Measurements from ENCODE around the gene AZIN2.
A peak's percentile ranks its signal among the peaks of the same experiment; 100 is the strongest.
"Not testable (repeated sequence)": the region's sequence is repeated elsewhere in the genome, so short reads cannot be mapped to it uniquely, and the experiment has no call there.

Gene AZIN2

GRCh38 chr1:33080885-33081553 lies at the start of gene AZIN2:
Gene AZIN2, plus strand, starts transcription at chr1:33081153. Its CDS starts 1,097 bp downstream, at chr1:33082250.
- DNase-seq (ENCODE audit: low read depth, low spot score): peak; percentile 85

GRCh38 chr1:33031506-33031905 lies 49.4 kb upstream of the AZIN2 start:
- DNase-seq (ENCODE audit: low read depth, low spot score): no peak

- no peak for DNase-seq (ENCODE audit: low read depth, low spot score)
Observed at GRCh38 chr1:33032126-33032869, 48.7 kb upstream of the AZIN2 start.

- no peak for DNase-seq (ENCODE audit: low read depth, low spot score)
Observed at GRCh38 chr1:33036051-33036525, 44.9 kb upstream of the AZIN2 start.

GRCh38 chr1:33036526-33037503 lies 44.1 kb upstream of the AZIN2 start, which contains the start of gene AK2:
Gene AK2, minus strand, starts transcription at chr1:33036883. Its CDS starts 55 bp downstream, at chr1:33036828.
- DNase-seq (ENCODE audit: low read depth, low spot score): peak; percentile 85

GRCh38 chr1:33039840-33040239 lies 41.1 kb upstream of the AZIN2 start:
- no peak for DNase-seq (ENCODE audit: low read depth, low spot score)

- DNase-seq (ENCODE audit: low read depth, low spot score): no peak
Observed at GRCh38 chr1:33041026-33041425, 39.9 kb upstream of the AZIN2 start.

GRCh38 chr1:33042831-33043230 lies 38.1 kb upstream of the AZIN2 start:
- DNase-seq (ENCODE audit: low read depth, low spot score): no peak

GRCh38 chr1:33043267-33044092 lies 37.5 kb upstream of the AZIN2 start:
- DNase-seq (ENCODE audit: low read depth, low spot score): no peak

GRCh38 chr1:33045246-33045645 lies 35.7 kb upstream of the AZIN2 start:
- DNase-seq (ENCODE audit: low read depth, low spot score): no peak

GRCh38 chr1:33045814-33046213 lies 35.1 kb upstream of the AZIN2 start:
- no peak for DNase-seq (ENCODE audit: low read depth, low spot score)

- DNase-seq (ENCODE audit: low read depth, low spot score): not testable (repeated sequence)
Observed at GRCh38 chr1:33046234-33046633, 34.7 kb upstream of the AZIN2 start.

GRCh38 chr1:33047290-33047689 lies 33.7 kb upstream of the AZIN2 start:
- no peak for DNase-seq (ENCODE audit: low read depth, low spot score)

- no peak for DNase-seq (ENCODE audit: low read depth, low spot score)
Observed at GRCh38 chr1:33047839-33048305, 33.1 kb upstream of the AZIN2 start.

- DNase-seq (ENCODE audit: low read depth, low spot score): no peak
Observed at GRCh38 chr1:33048426-33048825, 32.5 kb upstream of the AZIN2 start.

- no peak for DNase-seq (ENCODE audit: low read depth, low spot score)
Observed at GRCh38 chr1:33049371-33049770, 31.6 kb upstream of the AZIN2 start.

- DNase-seq (ENCODE audit: low read depth, low spot score): no peak
Observed at GRCh38 chr1:33050221-33051076, 30.5 kb upstream of the AZIN2 start.

GRCh38 chr1:33055210-33056008 lies 25.5 kb upstream of the AZIN2 start:
- peak; percentile 57 for DNase-seq (ENCODE audit: low read depth, low spot score)

GRCh38 chr1:33056426-33056825 lies 24.5 kb upstream of the AZIN2 start:
- no peak for DNase-seq (ENCODE audit: low read depth, low spot score)
